CD14-positive monocyte (primary cell): ENCODE results near the gene KIAA0319L. TPM values are rescaled to one million over a fixed set of nuclear protein-coding genes. Genes with fewer than 3 reads are reported as not detected.

ENCODE experiments used
- DNase-seq, 3 donors: peaks; one replicate each; pipeline ENCODE4 v3.0.0-alpha.2; 2011 to 2022
- H2AFZ ChIP-seq: 2 replicates; pipeline ENCODE4 v1.6.0; 2012; ENCODE audit warnings: mild to moderate bottlenecking, low read depth, low read length, inconsistent platforms; ENCODE audit not compliant: insufficient read depth, poor library complexity, severe bottlenecking
- H3K27ac ChIP-seq, 2 donors: 1 replicate in 1 of 2; 2 replicates in 1 of 2; pipeline ENCODE4 v1.5.1; 2012 to 2013; ENCODE audit warnings: low read length in 2 of 2, control low read depth in 1 of 2, inconsistent platforms in 1 of 2, low read depth in 1 of 2, mild to moderate bottlenecking in 1 of 2
- H3K27me3 ChIP-seq, 2 donors: one replicate each; pipeline versions ENCODE4 v1.6.0 to v1.6.1; 2011 to 2013; ENCODE audit warnings: low read length in 2 of 2; ENCODE audit not compliant: control insufficient read depth in 2 of 2, insufficient read depth in 2 of 2
- H3K36me3 ChIP-seq, 2 donors: replicated peaks in 1 of 2; 1 replicate in 1 of 2; 2 replicates in 1 of 2; pipeline versions ENCODE4 v1.5.1 to v1.6.1; 2012 to 2013; ENCODE audit warnings: low read length in 2 of 2, control low read depth in 1 of 2, inconsistent platforms in 1 of 2, mild to moderate bottlenecking in 1 of 2; ENCODE audit not compliant: insufficient read depth in 2 of 2, control insufficient read depth in 1 of 2
- H3K4me1 ChIP-seq, 2 donors: 1 replicate in 1 of 2; 2 replicates in 1 of 2; pipeline versions ENCODE4 v1.5.1 to v1.6.1; 2012 to 2013; ENCODE audit warnings: low read length in 2 of 2, control low read depth in 1 of 2, inconsistent platforms in 1 of 2, mild to moderate bottlenecking in 1 of 2, moderate library complexity in 1 of 2; ENCODE audit not compliant: insufficient read depth in 2 of 2, control insufficient read depth in 1 of 2
- H3K4me2 ChIP-seq: replicated peaks from 2 replicates; pipeline ENCODE3; 2012; ENCODE audit warnings: low read length, moderate library complexity, mild to moderate bottlenecking; ENCODE audit not compliant: poor library complexity, severe bottlenecking; ENCODE audit errors: extremely low read depth
- H3K4me3 ChIP-seq, 3 experiments: fragments of 200-600 bp in 1 of 3; sonication (generic) in 1 of 3; replicated peaks in 1 of 3; 1 replicate in 2 of 3; 2 replicates in 1 of 3; pipeline ENCODE4 v1.5.1; 2011 to 2013; ENCODE audit warnings: low read length in 3 of 3, mild to moderate bottlenecking in 3 of 3, control low read depth in 2 of 3, low read depth in 2 of 3, inconsistent platforms in 1 of 3, moderate library complexity in 1 of 3
- H3K79me2 ChIP-seq: 2 replicates; pipeline ENCODE4 v1.6.0; 2012; ENCODE audit warnings: mild to moderate bottlenecking, control low read depth, inconsistent platforms, low read length, moderate library complexity; ENCODE audit not compliant: insufficient read depth
- H3K9ac ChIP-seq: 2 replicates; pipeline ENCODE4 v1.6.0; 2017; ENCODE audit warnings: low read length, mild to moderate bottlenecking; ENCODE audit not compliant: insufficient read depth, poor library complexity, severe bottlenecking
- H3K9me3 ChIP-seq, 2 donors: replicated peaks in 1 of 2; 1 replicate in 1 of 2; 2 replicates in 1 of 2; pipeline versions ENCODE4 v1.5.1 to v1.6.1; 2012 to 2013; ENCODE audit warnings: low read length in 2 of 2, control low read depth in 1 of 2; ENCODE audit not compliant: control insufficient read depth in 1 of 2, insufficient read depth in 1 of 2
- H4K20me1 ChIP-seq: 2 replicates; pipeline ENCODE4 v1.6.0; 2012; ENCODE audit warnings: mild to moderate bottlenecking, low read length, control low read depth, moderate library complexity; ENCODE audit not compliant: insufficient read depth
- H3K27ac Mint-ChIP-seq, 7 donors: one replicate each; pipeline ENCODE4 v1.8.0; 2020; ENCODE audit warnings: mild to moderate bottlenecking in 7 of 7, mixed read lengths in 7 of 7, moderate library complexity in 6 of 7, inconsistent platforms in 2 of 7
- H3K27me3 Mint-ChIP-seq, 3 donors: one replicate each; pipeline ENCODE4 v1.8.0; 2021 to 2022; ENCODE audit warnings: low read depth in 3 of 3, mild to moderate bottlenecking in 3 of 3, mixed read lengths in 3 of 3, moderate library complexity in 3 of 3, inconsistent platforms in 1 of 3
- H3K36me3 Mint-ChIP-seq, 2 donors: one replicate each; pipeline ENCODE4 v1.8.0; 2020; ENCODE audit warnings: mixed read lengths in 2 of 2, inconsistent platforms in 1 of 2, mild to moderate bottlenecking in 1 of 2
- H3K4me1 Mint-ChIP-seq: one replicate; pipeline ENCODE4 v1.8.0; 2020; ENCODE audit warnings: mild to moderate bottlenecking, mixed read lengths
- H3K4me3 Mint-ChIP-seq, 2 donors: one replicate each; pipeline ENCODE4 v1.8.0; 2020; ENCODE audit warnings: mild to moderate bottlenecking in 2 of 2, mixed read lengths in 2 of 2, moderate library complexity in 1 of 2
- H3K9me3 Mint-ChIP-seq, 7 donors: one replicate each; pipeline ENCODE4 v1.8.0; 2020 to 2022; ENCODE audit warnings: mixed read lengths in 7 of 7, mild to moderate bottlenecking in 6 of 7, moderate library complexity in 6 of 7, inconsistent platforms in 2 of 7
- CTCF ChIP-seq: fragments of 200-600 bp; IDR thresholded peaks from one replicate; pipeline ENCODE4 v1.8.0; 2022; ENCODE audit warnings: antibody characterized with exemption, mild to moderate bottlenecking
- WGBS: methylation state at CpG from one replicate; pipeline ENCODE4 v1.1.5; 2013; ENCODE audit warnings: missing lambda C conversion rate; ENCODE audit not compliant: insufficient coverage; 5-methylcytosine and 5-hydroxymethylcytosine counted together
- intact Hi-C, 2 donors: fragments of 100-400 bp; cut with micrococcal nuclease; formaldehyde crosslinking; loops; one replicate each; pipeline versions ENCODE4 v1.15.0 to v1.15.1; 2023
- polyA plus RNA-seq, 3 donors: library from polyadenylated mRNA; depleted of rRNA in 1 of 3; unstranded in 2 of 3; stranded (reverse) in 1 of 3; fragments of 300-500 nt in 2 of 3; fragments of >200 nt in 1 of 3; fragmentation: Illumina TruSeq in 2 of 3; gene quantifications; 1 replicate in 2 of 3; 2 replicates in 1 of 3; pipeline ENCODE4 v1.2.3, GENCODE V29; 2012 to 2021

The KIAA0319L gene
- polyA plus RNA-seq, 3 donors, result 20.6 to 75.3 (median 28.6) TPM

GRCh38 chr1:35441926-35442579 lies 115.2 kb downstream of the KIAA0319L start:
- Histone ChIP-seq H3K9ac (peak overlapping the region; percentile 24), H3K4me1 (peaks cover 52 to 54% of the 10 kb centered on the region in 2 donors), H3K9me3 (no peaks in the 10 kb centered on the region), H3K4me3 (peak overlapping the region in 1 of 3 experiments; percentile 61), H3K4me2 (peak overlapping the region; percentile 72), H3K27me3 (no peaks in the 10 kb centered on the region), H4K20me1 (peaks cover 6% of the 10 kb centered on the region), H3K27ac (peak overlapping the region; percentile 60 to 72), H3K36me3 (peaks cover 55 to 64% of the 10 kb centered on the region in 2 donors), H2AFZ (peak overlapping the region; percentile 64), H3K79me2 (peaks cover 55% of the 10 kb centered on the region)
- no peak for TF ChIP-seq CTCF
- DNase-seq, result no peak
- Mint-ChIP-seq H3K4me1 (peaks cover 23% of the 10 kb centered on the region), H3K36me3 (peaks cover 55 to 60% of the 10 kb centered on the region in 2 donors), H3K9me3 (no peaks in the 10 kb centered on the region), H3K27ac (peak overlapping the region; percentile 48 to 94 (median 88)), H3K4me3 (peak overlapping the region; percentile 73 to 90), H3K27me3 (no peaks in the 10 kb centered on the region)
- intact Hi-C loops, result loop anchor here in 1 of 2 donors (10.0 kb wide), 1 partner anchor 97 kb away; no protein-coding TSS in a partner anchor
- WGBS, result 93% methylated on average over 5 of the region's 8 CpGs

DNA sequence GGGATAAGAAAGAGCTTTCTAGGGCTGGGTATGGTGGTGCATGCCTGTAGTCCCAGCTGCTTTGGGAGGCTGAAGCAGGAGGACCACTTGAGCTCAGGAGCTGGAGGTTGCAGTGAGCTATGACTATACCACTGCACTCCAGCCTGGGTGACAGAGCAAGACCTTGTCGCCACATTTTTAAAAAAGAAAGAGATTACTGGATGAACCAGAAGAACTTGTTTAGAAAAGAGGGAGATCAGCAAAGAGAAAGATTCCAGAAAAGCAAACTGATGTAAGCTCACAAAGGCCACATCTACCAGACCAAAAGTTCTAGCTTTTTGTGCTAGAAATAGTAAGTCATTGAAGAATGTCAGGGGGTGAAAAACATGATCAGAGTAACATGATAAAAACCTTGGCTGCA lies 117.6 kb downstream of the KIAA0319L start:
- peaks cover 23% of the 10 kb centered on the region for H3K4me1 Mint-ChIP-seq
- Histone ChIP-seq H3K4me2 (no peak overlapping the region), H2AFZ (no peak overlapping the region), H3K27me3 (no peaks in the 10 kb centered on the region), H3K4me1 (peaks cover 28 to 29% of the 10 kb centered on the region in 2 donors), H3K36me3 (peaks cover 80 to 88% of the 10 kb centered on the region in 2 donors), H3K4me3 (no peak overlapping the region), H4K20me1 (peaks cover 6% of the 10 kb centered on the region), H3K9ac (no peak overlapping the region), H3K79me2 (peaks cover 31% of the 10 kb centered on the region), H3K27ac (peak overlapping the region in 1 of 2 donors; percentile 56), H3K9me3 (no peaks in the 10 kb centered on the region)
- no peak for DNase-seq
- TF ChIP-seq CTCF, result no peak
- H3K27ac Mint-ChIP-seq, result peak overlapping the region in 3 of 7 donors; percentile 2 to 61 (median 12)
- no peak overlapping the region for H3K4me3 Mint-ChIP-seq
- peaks cover 77 to 83% of the 10 kb centered on the region in 2 donors for H3K36me3 Mint-ChIP-seq
- WGBS, result 100% methylated on average over 1 of the region's 1 CpG
- no peaks in the 10 kb centered on the region for H3K9me3 Mint-ChIP-seq
- intact Hi-C loops, result loop anchor here in 1 of 2 donors (10.0 kb wide), 1 partner anchor 95 kb away; no protein-coding TSS in a partner anchor
- H3K27me3 Mint-ChIP-seq, result no peaks in the 10 kb centered on the region
